ENCODE data around the gene TMEM60. TPM values are rescaled to one million over a fixed set of nuclear protein-coding genes. Genes with fewer than 3 reads are reported as not detected.

Gene TMEM60
- polyA plus RNA-seq, 1 experiment: 43.1 TPM

DNA sequence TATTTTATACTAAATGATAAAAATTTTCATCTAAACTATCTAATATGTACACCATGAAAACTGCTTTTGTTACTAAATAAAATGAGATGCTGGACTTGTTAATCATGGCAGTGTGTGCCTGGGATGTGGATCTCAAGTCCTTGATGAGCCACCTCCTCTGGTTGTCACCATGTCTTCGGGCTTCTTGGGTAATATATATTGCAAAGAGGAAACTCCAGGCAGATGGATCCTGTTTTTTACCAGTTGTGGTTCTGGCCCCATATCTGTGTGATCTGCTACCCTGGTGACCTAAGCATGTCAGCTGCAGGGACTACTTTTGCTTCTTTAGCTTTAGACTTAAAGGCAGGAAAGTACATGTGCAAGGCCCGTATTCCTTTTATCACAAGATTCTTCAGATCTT is 46.2 kb downstream of the TMEM60 start:
- H3K9me3 ChIP-seq (ENCODE audit: control insufficient read depth, insufficient read depth, low read length): 0 out of 2 replicates have a peak, but pooled peaks cover 3% of the 10 kb centered on the region
- CTCF ChIA-PET: interaction anchor here (1.9 kb wide), 1 partner anchor 100 kb away, joined by 4 read pairs; no protein-coding TSS in a partner anchor

DNA sequence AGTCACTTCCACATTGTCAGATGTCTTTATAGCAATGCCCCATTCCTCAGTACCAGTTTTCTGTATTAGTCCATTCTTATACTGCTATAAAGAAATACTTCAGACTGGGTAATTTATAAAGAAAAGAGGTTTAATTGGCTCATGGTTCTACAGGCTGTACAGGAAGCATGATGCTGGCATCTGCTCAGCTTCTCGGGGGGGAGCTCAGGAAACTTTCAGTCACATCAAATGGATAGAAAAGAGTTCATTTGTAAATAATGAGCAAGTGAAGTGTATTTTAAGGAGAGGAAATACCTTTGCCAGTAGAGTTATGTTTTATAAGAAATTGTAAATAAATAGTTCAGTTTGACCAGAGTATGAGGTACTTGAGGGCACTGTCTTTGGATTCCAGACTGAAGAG is 50.5 kb downstream of the TMEM60 start:
- Histone ChIP-seq H3K4me3 (ENCODE audit: low read depth, low read length) (no peak overlapping the region), H3K27ac (ENCODE audit: low read depth, low read length) (no peak overlapping the region), H3K9me3 (ENCODE audit: control insufficient read depth, insufficient read depth, low read length) (0 out of 2 replicates have a peak, but pooled peaks cover 3% of the 10 kb centered on the region), H3K27me3 (ENCODE audit: control insufficient read depth, insufficient read depth, low read length) (no peaks in the 10 kb centered on the region)
- DNase-seq (ENCODE audit: low read depth, low spot score): no peak
- CTCF ChIA-PET: interaction anchor here (0.8 to 1.0 kb wide), 2 partner anchors 12 to 96 kb away, joined by 3 to 5 read pairs; no protein-coding TSS in a partner anchor
- POLR2A ChIA-PET: no interaction called here
- TF ChIP-seq, protein P1, sequence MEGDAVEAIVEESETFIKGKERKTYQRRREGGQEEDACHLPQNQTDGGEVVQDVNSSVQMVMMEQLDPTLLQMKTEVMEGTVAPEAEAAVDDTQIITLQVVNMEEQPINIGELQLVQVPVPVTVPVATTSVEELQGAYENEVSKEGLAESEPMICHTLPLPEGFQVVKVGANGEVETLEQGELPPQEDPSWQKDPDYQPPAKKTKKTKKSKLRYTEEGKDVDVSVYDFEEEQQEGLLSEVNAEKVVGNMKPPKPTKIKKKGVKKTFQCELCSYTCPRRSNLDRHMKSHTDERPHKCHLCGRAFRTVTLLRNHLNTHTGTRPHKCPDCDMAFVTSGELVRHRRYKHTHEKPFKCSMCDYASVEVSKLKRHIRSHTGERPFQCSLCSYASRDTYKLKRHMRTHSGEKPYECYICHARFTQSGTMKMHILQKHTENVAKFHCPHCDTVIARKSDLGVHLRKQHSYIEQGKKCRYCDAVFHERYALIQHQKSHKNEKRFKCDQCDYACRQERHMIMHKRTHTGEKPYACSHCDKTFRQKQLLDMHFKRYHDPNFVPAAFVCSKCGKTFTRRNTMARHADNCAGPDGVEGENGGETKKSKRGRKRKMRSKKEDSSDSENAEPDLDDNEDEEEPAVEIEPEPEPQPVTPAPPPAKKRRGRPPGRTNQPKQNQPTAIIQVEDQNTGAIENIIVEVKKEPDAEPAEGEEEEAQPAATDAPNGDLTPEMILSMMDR (IDR thresholded peaks at IDR 0.05; ENCODE audit: low read depth, low read length): no peak

More for the DNA sequence above, 46.2 kb downstream of the TMEM60 start:
- Histone ChIP-seq H3K27me3 (ENCODE audit: control insufficient read depth, insufficient read depth, low read length) (no peaks in the 10 kb centered on the region), H3K4me3 (ENCODE audit: low read depth, low read length) (no peak overlapping the region), H3K27ac (ENCODE audit: low read depth, low read length) (no peak overlapping the region)
- TF ChIP-seq, protein P1 (IDR thresholded peaks at IDR 0.05; ENCODE audit: low read depth, low read length): no peak
- POLR2A ChIA-PET: no interaction called here
- DNase-seq (ENCODE audit: low read depth, low spot score): no peak

DNA sequence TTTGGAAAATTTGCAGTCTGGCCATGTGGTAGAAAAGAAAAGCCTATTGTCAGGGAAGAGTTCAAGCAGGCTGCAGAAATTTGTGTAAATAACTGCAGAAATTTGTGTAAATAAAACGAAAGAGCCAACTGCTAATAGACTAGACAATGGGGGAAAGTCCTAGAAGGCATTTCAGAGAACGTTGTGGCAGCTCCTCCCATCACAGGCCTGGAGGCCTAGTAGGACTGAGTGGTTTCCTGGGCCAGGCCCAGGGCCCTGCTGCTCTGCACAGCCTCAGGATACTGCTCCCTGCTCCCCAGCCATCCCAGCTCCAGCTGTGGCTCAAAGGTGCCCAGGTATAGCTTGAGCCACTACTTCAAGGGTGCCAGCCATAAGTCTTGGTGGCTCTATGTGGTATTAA is 51.1 kb downstream of the TMEM60 start:
- no peak for DNase-seq (ENCODE audit: low read depth, low spot score)
- TF ChIP-seq, protein P1 (IDR thresholded peaks at IDR 0.05; ENCODE audit: low read depth, low read length): no peak
- POLR2A ChIA-PET: no interaction called here

DNA sequence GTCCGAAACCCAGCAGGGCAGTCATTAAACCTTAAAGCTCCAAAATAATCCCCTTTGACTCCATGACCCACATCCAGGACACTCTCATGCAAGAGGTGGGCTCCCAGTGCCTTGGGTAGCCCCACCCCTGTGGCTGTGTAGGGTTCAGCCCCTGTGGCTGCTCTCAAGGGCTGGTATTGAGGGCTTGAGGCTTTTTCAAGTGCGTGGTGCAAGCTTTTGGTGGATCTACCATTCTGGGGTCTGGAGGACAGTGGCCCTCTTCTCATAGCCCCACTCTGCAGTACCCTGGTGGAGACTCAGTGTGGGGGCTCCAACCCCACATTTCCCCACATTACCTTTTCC is 51.4 kb downstream of the TMEM60 start:
- ChIA-PET CTCF (interaction anchor here (0.8 to 1.6 kb wide), 2 partner anchors 13 to 95 kb away, joined by 3 to 6 read pairs; no protein-coding TSS in a partner anchor), POLR2A (no interaction called here)
- Histone ChIP-seq H3K4me3 (ENCODE audit: low read depth, low read length) (no peak overlapping the region), H3K9me3 (ENCODE audit: control insufficient read depth, insufficient read depth, low read length) (0 out of 2 replicates have a peak, but pooled peaks cover 3% of the 10 kb centered on the region), H3K27me3 (ENCODE audit: control insufficient read depth, insufficient read depth, low read length) (no peaks in the 10 kb centered on the region), H3K27ac (ENCODE audit: low read depth, low read length) (no peak overlapping the region)
- DNase-seq (ENCODE audit: low read depth, low spot score): no peak
- TF ChIP-seq, protein P1 (IDR thresholded peaks at IDR 0.05; ENCODE audit: low read depth, low read length): no peak

More for the DNA sequence above, 51.1 kb downstream of the TMEM60 start:
- H3K27ac ChIP-seq (ENCODE audit: low read depth, low read length): no peak overlapping the region
- H3K27me3 ChIP-seq (ENCODE audit: control insufficient read depth, insufficient read depth, low read length): no peaks in the 10 kb centered on the region
- CTCF ChIA-PET: interaction anchor here (0.8 kb wide), 2 partner anchors 12 to 95 kb away, joined by 3 to 5 read pairs; no protein-coding TSS in a partner anchor
- H3K9me3 ChIP-seq (ENCODE audit: control insufficient read depth, insufficient read depth, low read length): 0 out of 2 replicates have a peak, but pooled peaks cover 3% of the 10 kb centered on the region
- H3K4me3 ChIP-seq (ENCODE audit: low read depth, low read length): no peak overlapping the region

DNA sequence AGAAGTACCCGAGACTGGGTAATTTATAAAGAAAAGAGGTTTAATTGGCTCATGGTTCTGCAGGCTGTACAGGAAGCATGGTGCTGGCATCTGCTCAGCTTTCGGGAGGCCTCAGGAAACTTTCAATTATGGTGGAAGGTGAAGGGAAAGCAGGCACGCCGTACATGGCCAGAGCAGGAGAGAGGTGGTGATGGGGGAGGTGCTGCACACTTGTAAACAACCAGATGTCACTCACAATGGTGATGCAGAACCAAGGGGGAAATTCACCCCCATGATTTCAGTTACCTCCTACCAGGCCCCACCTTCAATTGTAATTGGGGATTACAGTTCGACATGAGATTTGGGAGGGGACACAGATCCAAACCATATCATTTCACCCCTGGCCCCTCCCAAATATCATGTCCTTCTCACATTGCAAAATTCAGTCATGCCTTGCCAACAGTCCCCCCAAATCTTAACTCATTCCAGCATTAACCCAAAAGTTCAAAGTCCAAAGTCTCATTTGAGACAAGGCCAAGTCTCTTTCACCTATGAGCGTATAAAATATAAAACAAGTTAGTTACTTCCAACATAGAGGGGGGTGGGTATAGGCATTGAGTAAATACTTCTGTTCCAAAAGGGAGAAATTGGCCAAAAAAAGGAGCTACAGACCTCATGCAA is 51.9 kb downstream of the TMEM60 start:
- TF ChIP-seq, protein P1 (IDR thresholded peaks at IDR 0.05; ENCODE audit: low read depth, low read length): no peak
- ChIA-PET POLR2A (no interaction called here), CTCF (interaction anchor here (0.8 to 1.6 kb wide), 2 partner anchors 13 to 95 kb away, joined by 3 to 6 read pairs; no protein-coding TSS in a partner anchor)
- no peaks in the 10 kb centered on the region for H3K27me3 ChIP-seq (ENCODE audit: control insufficient read depth, insufficient read depth, low read length)
- H3K27ac ChIP-seq (ENCODE audit: low read depth, low read length): no peak overlapping the region
- 0 out of 2 replicates have a peak, but pooled peaks cover 3% of the 10 kb centered on the region for H3K9me3 ChIP-seq (ENCODE audit: control insufficient read depth, insufficient read depth, low read length)
- no peak for DNase-seq (ENCODE audit: low read depth, low spot score)
- no peak overlapping the region for H3K4me3 ChIP-seq (ENCODE audit: low read depth, low read length)
